HEK293 (cell line): Measurements from ENCODE around the gene TCF7.

Source experiments
- CTCF ChIA-PET: fragments of 350-600 bp; formaldehyde crosslinking; extraction: SDS; loops from one replicate; lab custom pipeline; 2021; ENCODE audit warnings: antibody characterized with exemption; lab: Yijun Ruan, JAX
- POLR2A ChIA-PET: fragments of 300-600 bp; formaldehyde crosslinking; extraction: SDS; loops from one replicate; lab custom pipeline; 2020; ENCODE audit warnings: antibody characterized with exemption, inconsistent platforms; lab: Yijun Ruan, JAX
- H3K27ac ChIP-seq: fragments of 200-500 bp; sonication (Bioruptor generic); 2 replicates; pipeline ENCODE4 v1.5.1; 2014; ENCODE audit warnings: low read depth, low read length, control low read depth, inconsistent platforms; ENCODE audit errors: extremely low read depth
- H3K36me3 ChIP-seq, 2 experiments: fragments of 200-500 bp in 1 of 2; sonication (Bioruptor generic) in 1 of 2; 1 replicate in 1 of 2; 2 replicates in 1 of 2; pipeline ENCODE4 v1.5.1; 2014 to 2017; ENCODE audit warnings: inconsistent platforms in 2 of 2, low read length in 2 of 2; ENCODE audit not compliant: control insufficient read depth in 2 of 2, insufficient read depth in 1 of 2
- H3K4me1 ChIP-seq: fragments of 200-500 bp; sonication (Bioruptor generic); 2 replicates; pipeline ENCODE4 v1.5.1; 2014; ENCODE audit warnings: mild to moderate bottlenecking, low read length, inconsistent platforms; ENCODE audit not compliant: control insufficient read depth, insufficient read depth
- H3K4me3 ChIP-seq: 2 replicates; pipeline ENCODE4 v1.5.1; 2011; ENCODE audit warnings: low read depth, mild to moderate bottlenecking, control low read depth, low read length, moderate library complexity
- H3K9me3 ChIP-seq: fragments of 200-500 bp; sonication (Bioruptor generic); 2 replicates; pipeline ENCODE4 v1.5.1; 2014; ENCODE audit warnings: low read depth, low read length, inconsistent platforms; ENCODE audit not compliant: control insufficient read depth, insufficient read depth
- AEBP2 ChIP-seq: fragments of 450-650 bp; formaldehyde crosslinking; IDR thresholded peaks from 2 replicates; pipeline ENCODE4 v1.5.1; 2016; ENCODE audit warnings: missing biosample characterization, missing genetic modification characterization, borderline replicate concordance
- CTCF ChIP-seq: fragments of 450-650 bp; formaldehyde crosslinking; IDR thresholded peaks from 2 replicates; pipeline ENCODE4 v1.5.1; 2016; ENCODE audit warnings: missing biosample characterization, missing genetic modification characterization
- EGR2 ChIP-seq: fragments of 450-650 bp; formaldehyde crosslinking; IDR thresholded peaks from 2 replicates; pipeline ENCODE4 v1.5.1; 2016; ENCODE audit warnings: low read depth, missing biosample characterization, missing genetic modification characterization
- ELK4 ChIP-seq: IDR thresholded peaks from 2 replicates; pipeline ENCODE4 v1.6.1; 2011; ENCODE audit warnings: mild to moderate bottlenecking, low read depth, low read length, borderline replicate concordance
- GLIS2 ChIP-seq: fragments of 450-650 bp; formaldehyde crosslinking; IDR thresholded peaks from 2 replicates; pipeline ENCODE4 v1.5.1; 2016; ENCODE audit warnings: missing biosample characterization, missing genetic modification characterization
- KLF8 ChIP-seq: fragments of 450-650 bp; formaldehyde crosslinking; IDR thresholded peaks from 2 replicates; pipeline ENCODE4 v1.5.1; 2016; ENCODE audit warnings: missing biosample characterization, missing genetic modification characterization
- PRDM10 ChIP-seq: fragments of 450-650 bp; formaldehyde crosslinking; IDR thresholded peaks from 2 replicates; pipeline ENCODE4 v1.5.1; 2016; ENCODE audit warnings: missing biosample characterization, missing genetic modification characterization
- ZBTB17 ChIP-seq: fragments of 450-650 bp; formaldehyde crosslinking; IDR thresholded peaks from 2 replicates; pipeline ENCODE4 v1.5.1; 2016; ENCODE audit warnings: missing biosample characterization, missing genetic modification characterization
- ZBTB48 ChIP-seq: fragments of 450-650 bp; formaldehyde crosslinking; IDR thresholded peaks from 2 replicates; pipeline ENCODE4 v1.5.1; 2016; ENCODE audit warnings: missing biosample characterization, missing genetic modification characterization
- ZBTB7A ChIP-seq: fragments of 450-650 bp; formaldehyde crosslinking; IDR thresholded peaks from 2 replicates; pipeline ENCODE4 v1.5.1; 2016; ENCODE audit warnings: low read depth, missing biosample characterization, missing genetic modification characterization
- ZEB2 ChIP-seq: fragments of 450-650 bp; formaldehyde crosslinking; IDR thresholded peaks from 2 replicates; pipeline ENCODE4 v1.5.1; 2016; ENCODE audit warnings: missing biosample characterization, missing genetic modification characterization
- ZFHX2 ChIP-seq: fragments of 450-650 bp; formaldehyde crosslinking; conservative IDR thresholded peaks from 2 replicates; pipeline ENCODE4 v1.5.1; 2016; ENCODE audit warnings: missing biosample characterization, missing genetic modification characterization
- ZIC2 ChIP-seq: fragments of 450-650 bp; formaldehyde crosslinking; IDR thresholded peaks from 2 replicates; pipeline ENCODE4 v1.5.1; 2016; ENCODE audit warnings: missing biosample characterization, missing genetic modification characterization
- ZNF114 ChIP-seq: fragments of 450-650 bp; formaldehyde crosslinking; IDR thresholded peaks from 2 replicates; pipeline ENCODE4 v1.5.0; 2017; ENCODE audit warnings: missing biosample characterization, missing genetic modification characterization
- ZNF121 ChIP-seq: fragments of 450-650 bp; formaldehyde crosslinking; IDR thresholded peaks from 2 replicates; pipeline ENCODE4 v1.5.1; 2016; ENCODE audit warnings: missing biosample characterization, missing genetic modification characterization
- ZNF398 ChIP-seq: fragments of 450-650 bp; formaldehyde crosslinking; IDR thresholded peaks from 2 replicates; pipeline ENCODE4 v1.5.1; 2017; ENCODE audit warnings: missing biosample characterization, missing genetic modification characterization
- ZNF416 ChIP-seq: fragments of 450-650 bp; formaldehyde crosslinking; IDR thresholded peaks from 2 replicates; pipeline ENCODE4 v1.5.1; 2016; ENCODE audit warnings: missing biosample characterization, missing genetic modification characterization
- ZNF433 ChIP-seq: fragments of 450-650 bp; formaldehyde crosslinking; IDR thresholded peaks from 2 replicates; pipeline ENCODE4 v1.5.1; 2016; ENCODE audit warnings: missing biosample characterization, missing genetic modification characterization, low read depth
- ZNF555 ChIP-seq: fragments of 450-650 bp; formaldehyde crosslinking; conservative IDR thresholded peaks from 2 replicates; pipeline ENCODE4 v1.5.1; 2017; ENCODE audit warnings: missing biosample characterization, mild to moderate bottlenecking, missing genetic modification characterization, inconsistent platforms
- ZNF623 ChIP-seq: fragments of 450-650 bp; formaldehyde crosslinking; IDR thresholded peaks from 2 replicates; pipeline ENCODE4 v1.5.1; 2016; ENCODE audit warnings: missing biosample characterization, missing genetic modification characterization
- ZNF654 ChIP-seq: fragments of 450-650 bp; formaldehyde crosslinking; IDR thresholded peaks from 2 replicates; pipeline ENCODE4 v1.5.1; 2016; ENCODE audit warnings: low read depth, missing biosample characterization, missing genetic modification characterization
- ZNF660 ChIP-seq: fragments of 450-650 bp; IDR thresholded peaks from 2 replicates; pipeline ENCODE4 v1.5.1; 2018; ENCODE audit warnings: missing biosample characterization, mild to moderate bottlenecking, missing genetic modification characterization
- ZNF692 ChIP-seq: fragments of 450-650 bp; formaldehyde crosslinking; IDR thresholded peaks from 2 replicates; pipeline ENCODE4 v1.5.1; 2016; ENCODE audit warnings: missing biosample characterization, missing genetic modification characterization
- ZSCAN30 ChIP-seq: fragments of 450-650 bp; IDR thresholded peaks from 2 replicates; pipeline ENCODE4 v1.5.1; 2018; ENCODE audit warnings: missing biosample characterization, mild to moderate bottlenecking, missing genetic modification characterization, moderate library complexity

Gene TCF7

GRCh38 chr5:134140530-134141201 lies 26.2 kb downstream of the TCF7 start:
- H3K4me3 ChIP-seq = no peak overlapping the region
- peaks cover 0 to 95% of the 10 kb centered on the region in 2 experiments; a peak in 2 of 3 replicates for H3K36me3 ChIP-seq
- no peaks in the 10 kb centered on the region for H3K4me1 ChIP-seq
- ChIA-PET POLR2A (interaction anchor here (0.5 to 1.1 kb wide), 4 partner anchors 12 to 496 kb away, joined by 3 to 8 read pairs (median 4); no protein-coding TSS in a partner anchor), CTCF (interaction anchor here (0.6 to 12.3 kb wide), 29 partner anchors 10 to 777 kb away, joined by 3 to 196 read pairs (median 5); partner anchors contain the start of gene TCF7)
- no peaks in the 10 kb centered on the region for H3K9me3 ChIP-seq
- H3K27ac ChIP-seq = no peak overlapping the region
- TF ChIP-seq KLF8 (no peak; the same call in 1 of the 2 replicates), ZSCAN30 (tag by site-specific recombination) (peak; percentile 39; the same call in 1 of the 2 replicates), ZNF114 (tag by site-specific recombination) (no peak), ZIC2 (peak; percentile 52), GLIS2 (tag by site-specific recombination) (peak; percentile 53; the same call in 1 of the 2 replicates), PRDM10 (tag by site-specific recombination) (peak; percentile 27; the same call in 1 of the 2 replicates), ZNF654 (tag by site-specific recombination) (peak; percentile 35; the same call in 1 of the 2 replicates), ZBTB17 (tag by site-specific recombination) (peak; percentile 28; the same call in 1 of the 2 replicates), ZEB2 (tag by site-specific recombination) (peak; percentile 47; the same call in 1 of the 2 replicates), ZNF660 (tag by site-specific recombination) (peak; percentile 90), ZNF416 (no peak), ZBTB7A (tag by site-specific recombination) (no peak), ZNF692 (tag by site-specific recombination) (peak; percentile 43; the same call in 1 of the 2 replicates), CTCF (tag by site-specific recombination) (peak; percentile 90), ZFHX2 (tag by site-specific recombination) (no peak), EGR2 (tag by site-specific recombination) (no peak), AEBP2 (tag by site-specific recombination) (no peak), ZNF623 (tag by site-specific recombination) (no peak), ELK4 (no peak), ZNF433 (tag by site-specific recombination) (no peak), ZNF121 (no peak), ZNF555 (tag by site-specific recombination) (no peak), ZNF398 (tag by site-specific recombination) (peak; percentile 23; the same call in 1 of the 2 replicates), ZBTB48 (tag by site-specific recombination) (0 out of 2 replicates have a peak, but pooled peaks have one; percentile 37)
